Measurements from ENCODE around the gene ENG. TPM values are rescaled to one million over a fixed set of nuclear protein-coding genes. Genes with fewer than 3 reads are reported as not detected.

Gene ENG
- polyA plus RNA-seq, 2 of the 4 experiments (the other 2 are of a cell fraction): 0.08 TPM; not detected in 1

DNA sequence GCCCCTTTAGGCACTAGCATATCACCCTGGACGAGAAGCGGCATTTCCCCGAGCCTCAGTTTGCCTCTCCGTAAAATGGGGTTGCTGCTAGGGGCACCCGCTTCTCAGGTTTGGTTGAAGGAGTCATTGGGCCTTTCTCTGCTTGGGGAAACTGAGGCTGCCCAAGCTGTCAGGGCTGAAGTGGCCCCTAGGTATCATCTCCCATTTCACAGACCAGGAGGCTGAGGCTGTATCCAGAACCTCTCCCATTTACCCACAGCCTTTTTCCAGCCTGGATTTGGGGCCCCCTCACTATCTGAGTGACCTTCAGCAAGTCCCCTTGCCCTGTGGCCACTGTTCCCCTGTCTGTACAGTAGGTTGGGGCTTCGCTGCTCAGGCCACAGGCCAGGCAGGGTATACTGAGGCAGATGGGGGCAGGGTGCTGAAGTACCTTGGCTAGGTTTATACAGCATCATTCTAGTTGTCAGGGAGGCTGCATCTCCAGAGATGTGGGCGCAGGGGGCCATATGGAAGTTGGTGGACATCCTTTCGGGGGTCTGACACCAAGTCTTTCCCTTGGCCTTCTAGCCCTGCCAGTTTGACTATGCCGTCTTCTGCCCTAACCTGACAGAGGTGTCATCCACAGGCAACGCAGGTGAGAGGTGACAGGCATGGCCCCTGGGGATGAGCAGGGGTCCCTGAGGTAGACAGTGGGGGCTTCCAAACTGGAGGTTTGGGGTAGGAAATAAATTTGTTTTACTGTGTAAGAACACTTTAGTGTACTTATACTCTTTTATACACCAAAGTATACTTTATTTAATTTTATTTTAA is 43.9 kb downstream of the ENG start:
- Histone ChIP-seq H3K27ac (no peak overlapping the region), H3K4me1 (peaks cover 11% of the 10 kb centered on the region; the same call in 2 of the 3 replicates), H3K9me3 (no peaks in the 10 kb centered on the region), H3K4me3 (no peak overlapping the region), H3K4me2 (no peak overlapping the region)
- ATAC-seq: no peak
- 93% methylated on average over 9 of the region's 10 CpGs for WGBS (ENCODE audit: missing lambda C conversion rate)
- ChIA-PET POLR2A (no interaction called here), CTCF (interaction anchor here (1.0 to 2.4 kb wide), 3 partner anchors 18 to 59 kb away, joined by 4 to 8 read pairs (median 4); partner anchors contain the start of gene CDK9)
- FAIRE-seq: no peak
- DNase-seq (ENCODE audit: low read depth in 1 of 2, low spot score in 1 of 2): no peak
- TF ChIP-seq EP300 (IDR thresholded peaks at IDR 0.05) (no peak), POLR2A (IDR thresholded peaks at IDR 0.05; ENCODE audit: low read length) (no peak), RFX5 (IDR thresholded peaks at IDR 0.05) (no peak), TP53 (CRISPR knock-in tag; IDR thresholded peaks at IDR 0.05) (no peak), CEBPB (IDR thresholded peaks at IDR 0.05) (no peak), JUNB (IDR thresholded peaks at IDR 0.05) (no peak), GATA3 (IDR thresholded peaks at IDR 0.05; ENCODE audit: borderline replicate concordance) (no peak), KDM1A (IDR thresholded peaks at IDR 0.05; ENCODE audit: low read depth) (no peak), ZNF302 (CRISPR knock-in tag; IDR thresholded peaks at IDR 0.05) (no peak), ZFP36 (IDR thresholded peaks at IDR 0.05; ENCODE audit: borderline replicate concordance, partially characterized antibody) (no peak), CHD2 (IDR thresholded peaks at IDR 0.05; ENCODE audit: low read length, partially characterized antibody) (no peak), CBX2 (IDR thresholded peaks at IDR 0.05; ENCODE audit: borderline replicate concordance, low read depth) (no peak), RCOR1 (IDR thresholded peaks at IDR 0.05; ENCODE audit: low read depth, low read length) (no peak)

DNA sequence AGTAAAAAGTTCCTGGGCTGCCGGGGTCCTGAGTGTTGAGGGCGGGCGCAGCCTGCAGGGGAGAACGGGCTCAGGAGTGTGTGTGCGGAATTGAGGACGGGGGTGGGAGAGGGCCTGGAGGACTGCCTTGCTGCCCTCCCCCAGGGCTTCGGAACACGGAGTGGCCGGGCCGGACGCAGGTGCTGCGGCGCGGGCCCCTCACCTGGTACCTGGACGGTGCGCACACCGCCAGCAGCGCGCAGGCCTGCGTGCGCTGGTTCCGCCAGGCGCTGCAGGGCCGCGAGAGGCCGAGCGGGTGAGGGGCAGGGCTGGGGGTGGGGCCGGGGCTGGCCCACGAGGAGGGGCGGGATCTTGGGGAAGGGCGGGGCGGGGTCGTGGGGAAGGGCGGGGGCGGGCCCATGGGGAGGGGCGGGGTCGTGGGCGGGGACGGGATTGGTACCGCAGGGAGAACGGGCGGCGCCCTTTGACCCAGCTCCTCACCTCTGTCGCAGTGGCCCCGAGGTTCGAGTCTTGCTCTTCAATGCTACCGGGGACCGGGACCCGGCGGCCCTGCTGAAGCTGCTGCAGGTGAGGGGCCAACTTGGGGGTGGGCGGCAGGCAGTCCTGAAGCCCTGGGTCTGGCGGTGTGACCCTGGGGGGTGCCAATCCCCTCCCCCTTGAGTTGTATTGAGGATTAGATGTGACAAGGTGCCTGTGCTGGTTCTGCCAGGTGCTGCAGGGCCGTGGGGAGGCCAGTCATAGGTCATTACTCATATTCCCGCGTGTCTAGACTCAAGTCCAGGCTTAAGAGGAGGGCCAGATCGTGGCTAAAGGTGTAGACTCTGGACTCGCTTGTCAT is 44.7 kb downstream of the ENG start:
- H3K4me1 ChIP-seq: peaks cover 11% of the 10 kb centered on the region; the same call in 2 of the 3 replicates
- H3K4me3 ChIP-seq: no peak overlapping the region
- CTCF ChIA-PET: interaction anchor here (0.9 to 2.4 kb wide), 7 partner anchors 10 to 75 kb away, joined by 3 to 8 read pairs (median 4); partner anchors contain the start of gene CDK9
- no peak overlapping the region for H3K4me2 ChIP-seq
- FAIRE-seq: no peak
- POLR2A ChIA-PET: interaction anchor here (0.6 kb wide), 1 partner anchor 9 kb away, joined by 3 read pairs; no protein-coding TSS in a partner anchor
- 83% methylated on average over 30 of the region's 57 CpGs for WGBS (ENCODE audit: missing lambda C conversion rate)
- H3K27ac ChIP-seq: no peak overlapping the region; a peak in 1 of 6 replicates
- H3K9me3 ChIP-seq: no peaks in the 10 kb centered on the region
- peak; percentile 14 to 61; a peak in 3 of 6 replicates for ATAC-seq
- TF ChIP-seq, protein P1, sequence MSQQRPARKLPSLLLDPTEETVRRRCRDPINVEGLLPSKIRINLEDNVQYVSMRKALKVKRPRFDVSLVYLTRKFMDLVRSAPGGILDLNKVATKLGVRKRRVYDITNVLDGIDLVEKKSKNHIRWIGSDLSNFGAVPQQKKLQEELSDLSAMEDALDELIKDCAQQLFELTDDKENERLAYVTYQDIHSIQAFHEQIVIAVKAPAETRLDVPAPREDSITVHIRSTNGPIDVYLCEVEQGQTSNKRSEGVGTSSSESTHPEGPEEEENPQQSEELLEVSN (IDR thresholded peaks at IDR 0.05; ENCODE audit: borderline replicate concordance, low read depth): no peak
- TF ChIP-seq MAFK (IDR thresholded peaks at IDR 0.05; ENCODE audit: partially characterized antibody) (no peak), CHD4 (IDR thresholded peaks at IDR 0.05; ENCODE audit: borderline replicate concordance) (no peak), HEYL (CRISPR knock-in tag; IDR thresholded peaks at IDR 0.05) (no peak), NR3C1 (IDR thresholded peaks at IDR 0.05) (no peak), CBX8 (IDR thresholded peaks at IDR 0.05) (no peak), EHMT2 (IDR thresholded peaks at IDR 0.05; ENCODE audit: low read depth) (no peak), MYC (IDR thresholded peaks at IDR 0.05; ENCODE audit: borderline replicate concordance, low read length) (no peak), HES2 (IDR thresholded peaks at IDR 0.05) (no peak), ZSCAN20 (CRISPR knock-in tag; IDR thresholded peaks at IDR 0.05) (no peak)
- TF ChIP-seq, protein P2, sequence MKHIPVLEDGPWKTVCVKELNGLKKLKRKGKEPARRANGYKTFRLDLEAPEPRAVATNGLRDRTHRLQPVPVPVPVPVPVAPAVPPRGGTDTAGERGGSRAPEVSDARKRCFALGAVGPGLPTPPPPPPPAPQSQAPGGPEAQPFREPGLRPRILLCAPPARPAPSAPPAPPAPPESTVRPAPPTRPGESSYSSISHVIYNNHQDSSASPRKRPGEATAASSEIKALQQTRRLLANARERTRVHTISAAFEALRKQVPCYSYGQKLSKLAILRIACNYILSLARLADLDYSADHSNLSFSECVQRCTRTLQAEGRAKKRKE (CRISPR knock-in tag; IDR thresholded peaks at IDR 0.05; ENCODE audit: low read depth): no peak
- DNase-seq (ENCODE audit: low read depth in 1 of 2, low spot score in 1 of 2): peak in 1 of 2 experiments; percentile 37
